ENCODE measurements around the gene SLC27A3.

The SLC27A3 gene

DNA sequence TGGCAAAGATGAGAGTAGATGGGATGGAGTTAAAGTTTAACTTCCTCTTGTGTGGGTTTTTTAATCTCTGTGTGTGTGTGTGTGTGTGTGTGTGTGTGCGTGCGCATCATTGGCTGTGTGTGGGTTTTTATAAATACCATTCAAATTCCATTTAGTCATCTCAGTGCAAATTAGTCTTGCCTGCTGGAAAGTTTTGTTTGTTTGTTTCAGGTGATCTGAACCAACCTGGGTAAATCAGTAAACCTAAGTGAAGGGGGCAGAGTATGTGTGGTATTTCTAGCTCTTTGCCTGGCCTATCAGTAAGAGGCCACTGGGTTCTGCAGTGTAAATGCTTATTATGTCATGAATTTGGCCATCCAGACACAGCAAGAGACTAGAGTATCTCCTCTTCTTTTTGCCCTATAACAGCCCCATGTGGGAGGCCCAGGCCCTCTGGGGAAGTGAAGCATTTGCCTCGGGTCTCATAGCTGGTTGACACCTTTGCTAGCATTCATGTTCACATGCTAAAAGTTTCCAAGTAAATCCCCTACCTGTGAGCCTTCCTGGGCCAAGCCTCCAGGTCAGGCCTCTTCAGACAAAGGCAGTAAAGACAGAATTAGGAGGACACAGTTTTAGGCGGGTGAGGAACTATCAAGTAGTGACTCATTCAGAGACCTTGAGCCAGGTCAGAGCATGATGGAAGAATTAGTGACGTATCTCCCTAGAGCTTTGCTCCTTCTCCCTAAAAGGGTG lies 32.6 kb upstream of the SLC27A3 start:
- H3K4me3 ChIP-seq (IDR thresholded peaks at IDR 0.05; ENCODE audit: insufficient read depth, low read depth, low read length) = no peak overlapping the region
- H3K79me2 ChIP-seq (ENCODE audit: insufficient read depth, low read depth) = no peaks in the 10 kb centered on the region
- H3K4me2 ChIP-seq = no peak overlapping the region; the same call in 1 of the 2 replicates
- H4K20me1 ChIP-seq (ENCODE audit: insufficient read depth) = no peaks in the 10 kb centered on the region
- TF ChIP-seq, protein P1, sequence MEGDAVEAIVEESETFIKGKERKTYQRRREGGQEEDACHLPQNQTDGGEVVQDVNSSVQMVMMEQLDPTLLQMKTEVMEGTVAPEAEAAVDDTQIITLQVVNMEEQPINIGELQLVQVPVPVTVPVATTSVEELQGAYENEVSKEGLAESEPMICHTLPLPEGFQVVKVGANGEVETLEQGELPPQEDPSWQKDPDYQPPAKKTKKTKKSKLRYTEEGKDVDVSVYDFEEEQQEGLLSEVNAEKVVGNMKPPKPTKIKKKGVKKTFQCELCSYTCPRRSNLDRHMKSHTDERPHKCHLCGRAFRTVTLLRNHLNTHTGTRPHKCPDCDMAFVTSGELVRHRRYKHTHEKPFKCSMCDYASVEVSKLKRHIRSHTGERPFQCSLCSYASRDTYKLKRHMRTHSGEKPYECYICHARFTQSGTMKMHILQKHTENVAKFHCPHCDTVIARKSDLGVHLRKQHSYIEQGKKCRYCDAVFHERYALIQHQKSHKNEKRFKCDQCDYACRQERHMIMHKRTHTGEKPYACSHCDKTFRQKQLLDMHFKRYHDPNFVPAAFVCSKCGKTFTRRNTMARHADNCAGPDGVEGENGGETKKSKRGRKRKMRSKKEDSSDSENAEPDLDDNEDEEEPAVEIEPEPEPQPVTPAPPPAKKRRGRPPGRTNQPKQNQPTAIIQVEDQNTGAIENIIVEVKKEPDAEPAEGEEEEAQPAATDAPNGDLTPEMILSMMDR (conservative IDR thresholded peaks at IDR 0.05; ENCODE audit: low read depth, low read length) = no peak
- H3K9ac ChIP-seq = no peak overlapping the region
- no peaks in the 10 kb centered on the region for H3K27me3 ChIP-seq (ENCODE audit: insufficient read depth, low read depth)
- no peak overlapping the region for H2AFZ ChIP-seq (ENCODE audit: low read depth)
- H3K27ac ChIP-seq = no peak overlapping the region
- H3K4me1 ChIP-seq (ENCODE audit: low read depth, poor library complexity, severe bottlenecking) = peaks cover 21% of the 10 kb centered on the region
- no peaks in the 10 kb centered on the region; the same call in 1 of the 2 replicates for H3K36me3 ChIP-seq (ENCODE audit: insufficient read depth)

DNA sequence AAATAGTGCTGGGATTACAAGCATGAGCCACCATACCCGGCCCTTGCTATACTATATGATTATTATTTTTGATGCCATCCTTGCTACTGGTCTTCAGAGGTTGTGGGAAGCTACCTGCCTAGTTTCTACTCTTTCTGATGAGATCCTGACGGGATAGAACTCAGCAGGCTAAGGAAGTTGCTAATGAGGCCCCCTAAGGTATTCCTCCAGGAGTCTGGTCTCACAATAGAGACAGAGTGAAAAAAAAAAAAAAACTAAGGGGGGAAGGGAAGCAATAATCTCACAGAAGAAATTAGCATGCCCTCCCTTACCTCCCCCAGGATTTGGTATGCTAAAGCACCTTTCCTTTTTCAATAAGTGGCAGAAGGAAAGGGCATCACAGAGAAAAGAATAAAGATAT lies 29.8 kb upstream of the SLC27A3 start:
- H3K27ac ChIP-seq = no peak overlapping the region
- no peak overlapping the region for H2AFZ ChIP-seq (ENCODE audit: low read depth)
- no peak overlapping the region for H3K9ac ChIP-seq
- no peak overlapping the region for H3K4me3 ChIP-seq (IDR thresholded peaks at IDR 0.05; ENCODE audit: insufficient read depth, low read depth, low read length)
- H3K4me1 ChIP-seq (ENCODE audit: low read depth, poor library complexity, severe bottlenecking) = peaks cover 28% of the 10 kb centered on the region
- no peaks in the 10 kb centered on the region for H4K20me1 ChIP-seq (ENCODE audit: insufficient read depth)
- no peaks in the 10 kb centered on the region; the same call in 1 of the 2 replicates for H3K36me3 ChIP-seq (ENCODE audit: insufficient read depth)
- TF ChIP-seq, protein P1 (conservative IDR thresholded peaks at IDR 0.05; ENCODE audit: low read depth, low read length) = no peak
- H3K4me2 ChIP-seq = no peak overlapping the region
- no peaks in the 10 kb centered on the region for H3K79me2 ChIP-seq (ENCODE audit: insufficient read depth, low read depth)
- no peaks in the 10 kb centered on the region for H3K27me3 ChIP-seq (ENCODE audit: insufficient read depth, low read depth)

DNA sequence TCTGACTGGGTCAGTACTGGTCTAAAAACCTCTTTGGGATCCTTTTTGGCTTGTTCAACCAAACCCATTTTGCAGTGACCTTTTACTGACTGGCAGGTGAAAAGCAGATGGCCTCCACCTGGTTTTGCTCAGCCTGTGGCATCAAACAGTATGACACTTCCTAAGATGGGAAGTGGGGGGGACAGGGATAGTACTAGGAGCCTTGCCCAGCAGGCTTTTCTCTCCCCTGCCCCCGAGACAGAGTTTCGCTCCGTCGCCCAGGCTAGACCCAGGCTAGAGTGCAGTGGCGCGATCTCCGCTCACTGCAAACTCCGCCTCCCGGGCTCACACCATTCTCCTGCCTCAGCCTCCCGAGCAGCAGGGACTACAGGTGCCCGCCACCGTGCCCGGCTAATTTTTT lies 29.0 kb upstream of the SLC27A3 start:
- Histone ChIP-seq H3K27me3 (ENCODE audit: insufficient read depth, low read depth) (no peaks in the 10 kb centered on the region), H3K4me2 (no peak overlapping the region), H3K27ac (no peak overlapping the region), H3K79me2 (ENCODE audit: insufficient read depth, low read depth) (no peaks in the 10 kb centered on the region), H3K36me3 (ENCODE audit: insufficient read depth) (no peaks in the 10 kb centered on the region; the same call in 1 of the 2 replicates), H3K9ac (no peak overlapping the region), H4K20me1 (ENCODE audit: insufficient read depth) (no peaks in the 10 kb centered on the region), H3K4me3 (IDR thresholded peaks at IDR 0.05; ENCODE audit: insufficient read depth, low read depth, low read length) (no peak overlapping the region), H2AFZ (ENCODE audit: low read depth) (no peak overlapping the region), H3K4me1 (ENCODE audit: low read depth, poor library complexity, severe bottlenecking) (peaks cover 28% of the 10 kb centered on the region)
- TF ChIP-seq, protein P1 (conservative IDR thresholded peaks at IDR 0.05; ENCODE audit: low read depth, low read length) = no peak

DNA sequence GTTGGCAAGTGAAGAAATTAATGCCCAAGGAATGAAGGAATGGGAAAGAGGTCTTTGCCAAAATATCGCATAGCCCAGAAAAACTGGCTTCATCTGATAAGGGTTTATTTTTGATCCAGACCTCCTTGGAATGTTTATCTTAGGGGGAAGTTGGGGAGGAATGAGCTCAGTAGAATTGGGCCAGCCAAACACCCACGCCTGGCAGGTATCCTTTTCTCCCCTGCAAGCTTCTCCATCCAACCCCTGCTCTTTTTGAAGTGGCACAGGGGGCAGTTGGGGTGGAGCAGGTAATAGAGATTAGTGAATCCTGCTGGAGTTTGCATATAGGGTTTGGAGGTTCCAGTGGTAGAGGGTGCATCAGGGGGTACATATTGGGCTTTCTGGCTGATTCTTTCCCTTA lies 26.3 kb upstream of the SLC27A3 start:
- no peak overlapping the region for H3K9ac ChIP-seq
- H4K20me1 ChIP-seq (ENCODE audit: insufficient read depth) = no peaks in the 10 kb centered on the region
- TF ChIP-seq, protein P1 (conservative IDR thresholded peaks at IDR 0.05; ENCODE audit: low read depth, low read length) = no peak
- H2AFZ ChIP-seq (ENCODE audit: low read depth) = no peak overlapping the region
- H3K4me3 ChIP-seq (IDR thresholded peaks at IDR 0.05; ENCODE audit: insufficient read depth, low read depth, low read length) = no peak overlapping the region
- H3K27me3 ChIP-seq (ENCODE audit: insufficient read depth, low read depth) = no peaks in the 10 kb centered on the region
- H3K27ac ChIP-seq = no peak overlapping the region
- H3K4me2 ChIP-seq = no peak overlapping the region
- H3K4me1 ChIP-seq (ENCODE audit: low read depth, poor library complexity, severe bottlenecking) = peaks cover 16% of the 10 kb centered on the region
- H3K36me3 ChIP-seq (ENCODE audit: insufficient read depth) = no peaks in the 10 kb centered on the region
- no peaks in the 10 kb centered on the region for H3K79me2 ChIP-seq (ENCODE audit: insufficient read depth, low read depth)

All from KMS-11 (cell line).